Measurements from ENCODE around the gene HLF.

DNA sequence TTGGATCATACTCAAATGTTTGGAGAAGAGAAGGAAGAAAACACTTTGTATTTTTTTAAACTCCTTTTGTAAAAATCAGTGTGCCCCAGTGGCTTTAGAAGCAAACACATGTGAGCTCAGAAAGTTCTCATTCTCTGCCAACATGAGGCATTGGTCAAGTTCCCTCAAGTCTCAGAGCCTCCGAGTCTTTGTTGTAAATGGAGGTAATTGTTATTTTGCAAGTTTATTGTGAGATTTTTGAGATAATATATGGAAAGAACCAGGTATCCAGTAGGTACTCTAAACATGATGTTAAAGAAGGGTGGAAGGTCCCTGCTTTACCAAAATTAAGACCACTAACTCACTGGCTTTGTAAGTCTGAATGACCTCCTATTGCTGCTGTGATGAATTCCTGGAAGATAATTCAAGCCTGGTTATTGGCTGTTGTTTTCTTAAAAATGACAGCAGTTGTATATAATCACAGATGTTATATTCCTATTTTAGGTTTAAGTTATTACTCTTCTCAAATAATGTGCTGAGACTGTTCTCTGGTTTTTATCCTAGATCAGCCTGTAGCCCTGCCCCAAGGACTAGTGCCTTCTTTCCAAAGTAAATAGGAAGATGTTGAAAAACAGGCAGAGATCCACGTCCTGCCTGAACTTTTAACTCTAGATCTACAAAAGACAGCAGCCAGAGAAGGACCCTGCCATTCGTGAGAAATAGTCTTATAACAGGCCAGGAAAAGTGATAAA, 2.4 kb downstream of the HLF start:
- TF ChIP-seq, protein P1, sequence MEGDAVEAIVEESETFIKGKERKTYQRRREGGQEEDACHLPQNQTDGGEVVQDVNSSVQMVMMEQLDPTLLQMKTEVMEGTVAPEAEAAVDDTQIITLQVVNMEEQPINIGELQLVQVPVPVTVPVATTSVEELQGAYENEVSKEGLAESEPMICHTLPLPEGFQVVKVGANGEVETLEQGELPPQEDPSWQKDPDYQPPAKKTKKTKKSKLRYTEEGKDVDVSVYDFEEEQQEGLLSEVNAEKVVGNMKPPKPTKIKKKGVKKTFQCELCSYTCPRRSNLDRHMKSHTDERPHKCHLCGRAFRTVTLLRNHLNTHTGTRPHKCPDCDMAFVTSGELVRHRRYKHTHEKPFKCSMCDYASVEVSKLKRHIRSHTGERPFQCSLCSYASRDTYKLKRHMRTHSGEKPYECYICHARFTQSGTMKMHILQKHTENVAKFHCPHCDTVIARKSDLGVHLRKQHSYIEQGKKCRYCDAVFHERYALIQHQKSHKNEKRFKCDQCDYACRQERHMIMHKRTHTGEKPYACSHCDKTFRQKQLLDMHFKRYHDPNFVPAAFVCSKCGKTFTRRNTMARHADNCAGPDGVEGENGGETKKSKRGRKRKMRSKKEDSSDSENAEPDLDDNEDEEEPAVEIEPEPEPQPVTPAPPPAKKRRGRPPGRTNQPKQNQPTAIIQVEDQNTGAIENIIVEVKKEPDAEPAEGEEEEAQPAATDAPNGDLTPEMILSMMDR (IDR thresholded peaks at IDR 0.05) = no peak
- no peak for TF ChIP-seq POLR2AphosphoS5 (IDR thresholded peaks at IDR 0.05; ENCODE audit: low read depth, low read length)

Data from Panc1 (cell line).